ENCODE results near the gene KREMEN1.

KREMEN1 gene

GRCh38 chr22:29142116-29142515, 69.3 kb downstream of the KREMEN1 start:
- H3K9me3 ChIP-seq (replicated peaks; ENCODE audit: low read length), result no peaks in the 10 kb centered on the region
- no peak overlapping the region for H3K4me2 ChIP-seq (ENCODE audit: low read length)
- no peaks in the 10 kb centered on the region for H3K36me3 ChIP-seq (ENCODE audit: insufficient read depth, low read length)
- H3K27me3 ChIP-seq (ENCODE audit: control insufficient read depth, insufficient read depth, low read length), result peaks cover 23% of the 10 kb centered on the region
- no peaks in the 10 kb centered on the region for H3K4me1 ChIP-seq (ENCODE audit: control insufficient read depth, insufficient read depth, low read length)
- H3K9ac ChIP-seq (ENCODE audit: low read depth, low read length), result no peak overlapping the region
- no peak overlapping the region for H3K4me3 ChIP-seq (ENCODE audit: low read length)

GRCh38 chr22:29143941-29144785, 71.3 kb downstream of the KREMEN1 start:
- H3K4me3 ChIP-seq (ENCODE audit: low read length), result no peak overlapping the region
- no peak overlapping the region for H3K9ac ChIP-seq (ENCODE audit: low read depth, low read length)
- H3K36me3 ChIP-seq (ENCODE audit: insufficient read depth, low read length), result no peaks in the 10 kb centered on the region
- no peaks in the 10 kb centered on the region for H3K9me3 ChIP-seq (replicated peaks; ENCODE audit: low read length)
- peaks cover 32% of the 10 kb centered on the region for H3K27me3 ChIP-seq (ENCODE audit: control insufficient read depth, insufficient read depth, low read length)
- no peaks in the 10 kb centered on the region for H3K4me1 ChIP-seq (ENCODE audit: control insufficient read depth, insufficient read depth, low read length)
- no peak overlapping the region for H3K4me2 ChIP-seq (ENCODE audit: low read length)

GRCh38 chr22:29144786-29145160, 71.9 kb downstream of the KREMEN1 start:
- Histone ChIP-seq H3K36me3 (ENCODE audit: insufficient read depth, low read length) (no peaks in the 10 kb centered on the region), H3K4me3 (ENCODE audit: low read length) (no peak overlapping the region), H3K9ac (ENCODE audit: low read depth, low read length) (no peak overlapping the region)

GRCh38 chr22:29145321-29146072, 72.7 kb downstream of the KREMEN1 start:
- Histone ChIP-seq H3K4me1 (ENCODE audit: control insufficient read depth, insufficient read depth, low read length) (no peaks in the 10 kb centered on the region), H3K4me2 (ENCODE audit: low read length) (no peak overlapping the region), H3K9ac (ENCODE audit: low read depth, low read length) (no peak overlapping the region), H3K27me3 (ENCODE audit: control insufficient read depth, insufficient read depth, low read length) (peaks cover 43% of the 10 kb centered on the region), H3K36me3 (ENCODE audit: insufficient read depth, low read length) (no peaks in the 10 kb centered on the region), H3K4me3 (ENCODE audit: low read length) (no peak overlapping the region), H3K9me3 (replicated peaks; ENCODE audit: low read length) (no peaks in the 10 kb centered on the region)

More at GRCh38 chr22:29144786-29145160, 71.9 kb downstream of the KREMEN1 start:
- H3K4me2 ChIP-seq (ENCODE audit: low read length), result no peak overlapping the region
- H3K4me1 ChIP-seq (ENCODE audit: control insufficient read depth, insufficient read depth, low read length), result no peaks in the 10 kb centered on the region
- peaks cover 36% of the 10 kb centered on the region for H3K27me3 ChIP-seq (ENCODE audit: control insufficient read depth, insufficient read depth, low read length)
- H3K9me3 ChIP-seq (replicated peaks; ENCODE audit: low read length), result no peaks in the 10 kb centered on the region

GRCh38 chr22:29146091-29146560, 73.3 kb downstream of the KREMEN1 start:
- Histone ChIP-seq H3K27me3 (ENCODE audit: control insufficient read depth, insufficient read depth, low read length) (peaks cover 49% of the 10 kb centered on the region), H3K4me3 (ENCODE audit: low read length) (no peak overlapping the region), H3K9ac (ENCODE audit: low read depth, low read length) (no peak overlapping the region), H3K4me2 (ENCODE audit: low read length) (no peak overlapping the region), H3K9me3 (replicated peaks; ENCODE audit: low read length) (no peaks in the 10 kb centered on the region), H3K36me3 (ENCODE audit: insufficient read depth, low read length) (no peaks in the 10 kb centered on the region), H3K4me1 (ENCODE audit: control insufficient read depth, insufficient read depth, low read length) (no peaks in the 10 kb centered on the region)

GRCh38 chr22:29146771-29147170, 73.9 kb downstream of the KREMEN1 start:
- peaks cover 54% of the 10 kb centered on the region for H3K27me3 ChIP-seq (ENCODE audit: control insufficient read depth, insufficient read depth, low read length)
- H3K4me1 ChIP-seq (ENCODE audit: control insufficient read depth, insufficient read depth, low read length), result no peaks in the 10 kb centered on the region
- H3K9me3 ChIP-seq (replicated peaks; ENCODE audit: low read length), result no peaks in the 10 kb centered on the region
- H3K4me3 ChIP-seq (ENCODE audit: low read length), result no peak overlapping the region
- H3K36me3 ChIP-seq (ENCODE audit: insufficient read depth, low read length), result no peaks in the 10 kb centered on the region
- no peak overlapping the region for H3K9ac ChIP-seq (ENCODE audit: low read depth, low read length)
- H3K4me2 ChIP-seq (ENCODE audit: low read length), result no peak overlapping the region

GRCh38 chr22:29147331-29147899, 74.6 kb downstream of the KREMEN1 start:
- no peaks in the 10 kb centered on the region for H3K36me3 ChIP-seq (ENCODE audit: insufficient read depth, low read length)
- H3K9ac ChIP-seq (ENCODE audit: low read depth, low read length), result no peak overlapping the region
- H3K9me3 ChIP-seq (replicated peaks; ENCODE audit: low read length), result no peaks in the 10 kb centered on the region
- H3K4me3 ChIP-seq (ENCODE audit: low read length), result no peak overlapping the region
- no peak overlapping the region for H3K4me2 ChIP-seq (ENCODE audit: low read length)
- peaks cover 60% of the 10 kb centered on the region for H3K27me3 ChIP-seq (ENCODE audit: control insufficient read depth, insufficient read depth, low read length)
- H3K4me1 ChIP-seq (ENCODE audit: control insufficient read depth, insufficient read depth, low read length), result no peaks in the 10 kb centered on the region

- H3K27me3 ChIP-seq (ENCODE audit: control insufficient read depth, insufficient read depth, low read length), result peaks cover 60% of the 10 kb centered on the region
- no peak overlapping the region for H3K4me3 ChIP-seq (ENCODE audit: low read length)
- no peaks in the 10 kb centered on the region for H3K4me1 ChIP-seq (ENCODE audit: control insufficient read depth, insufficient read depth, low read length)
These were observed 75.2 kb downstream of the KREMEN1 start for GRCh38 chr22:29148036-29148435.

GRCh38 chr22:29148826-29149225, 76.0 kb downstream of the KREMEN1 start:
- Histone ChIP-seq H3K4me3 (ENCODE audit: low read length) (no peak overlapping the region), H3K27me3 (ENCODE audit: control insufficient read depth, insufficient read depth, low read length) (peaks cover 63% of the 10 kb centered on the region), H3K9me3 (replicated peaks; ENCODE audit: low read length) (no peaks in the 10 kb centered on the region), H3K4me2 (ENCODE audit: low read length) (no peak overlapping the region), H3K36me3 (ENCODE audit: insufficient read depth, low read length) (no peaks in the 10 kb centered on the region), H3K9ac (ENCODE audit: low read depth, low read length) (no peak overlapping the region), H3K4me1 (ENCODE audit: control insufficient read depth, insufficient read depth, low read length) (no peaks in the 10 kb centered on the region)

More at GRCh38 chr22:29148036-29148435, 75.2 kb downstream of the KREMEN1 start:
- no peak overlapping the region for H3K4me2 ChIP-seq (ENCODE audit: low read length)
- H3K9me3 ChIP-seq (replicated peaks; ENCODE audit: low read length), result no peaks in the 10 kb centered on the region
- no peaks in the 10 kb centered on the region for H3K36me3 ChIP-seq (ENCODE audit: insufficient read depth, low read length)
- H3K9ac ChIP-seq (ENCODE audit: low read depth, low read length), result no peak overlapping the region

GRCh38 chr22:29149841-29150555, 77.2 kb downstream of the KREMEN1 start:
- Histone ChIP-seq H3K4me3 (ENCODE audit: low read length) (no peak overlapping the region), H3K4me2 (ENCODE audit: low read length) (peak overlapping the region; percentile 7), H3K4me1 (ENCODE audit: control insufficient read depth, insufficient read depth, low read length) (peaks cover 2% of the 10 kb centered on the region), H3K27me3 (ENCODE audit: control insufficient read depth, insufficient read depth, low read length) (peaks cover 59% of the 10 kb centered on the region), H3K9ac (ENCODE audit: low read depth, low read length) (no peak overlapping the region), H3K36me3 (ENCODE audit: insufficient read depth, low read length) (no peaks in the 10 kb centered on the region), H3K9me3 (replicated peaks; ENCODE audit: low read length) (no peaks in the 10 kb centered on the region)

- Histone ChIP-seq H3K36me3 (ENCODE audit: insufficient read depth, low read length) (no peaks in the 10 kb centered on the region), H3K9ac (ENCODE audit: low read depth, low read length) (no peak overlapping the region), H3K4me1 (ENCODE audit: control insufficient read depth, insufficient read depth, low read length) (peaks cover 2% of the 10 kb centered on the region)
These were observed 77.9 kb downstream of the KREMEN1 start for GRCh38 chr22:29150701-29151100.

More at GRCh38 chr22:29150701-29151100, 77.9 kb downstream of the KREMEN1 start:
- Histone ChIP-seq H3K9me3 (replicated peaks; ENCODE audit: low read length) (no peaks in the 10 kb centered on the region), H3K4me2 (ENCODE audit: low read length) (no peak overlapping the region), H3K27me3 (ENCODE audit: control insufficient read depth, insufficient read depth, low read length) (peaks cover 52% of the 10 kb centered on the region), H3K4me3 (ENCODE audit: low read length) (no peak overlapping the region)
